ENCODE results near the gene SCGB1D2. TPM values are rescaled to one million over a fixed set of nuclear protein-coding genes. Genes with fewer than 3 reads are reported as not detected.

The SCGB1D2 gene
- total RNA-seq, 2 experiments from 2014 or later = not detected

- DNase-seq = no peak
- Mint-ChIP-seq H3K4me1 (peaks cover 13% of the 10 kb centered on the region), H3K36me3 (ENCODE audit: low read depth) (no peaks in the 10 kb centered on the region), H3K27ac (no peak overlapping the region), H3K4me3 (no peak overlapping the region), H3K9me3 (ENCODE audit: low read depth) (no peaks in the 10 kb centered on the region), H3K27me3 (peaks cover 14% of the 10 kb centered on the region)
- intact Hi-C loops (cut with DNase I, micrococcal nuclease) = no loop called here
- ChIA-PET CTCF (interaction anchor here (1.1 to 1.4 kb wide), 2 partner anchors 50 to 62 kb away, joined by 3 read pairs; no protein-coding TSS in a partner anchor), POLR2A (interaction anchor here (0.6 kb wide), 1 partner anchor 48 kb away, joined by 4 read pairs; no protein-coding TSS in a partner anchor)
- no peak for ATAC-seq
These were observed 18.4 kb downstream of the SCGB1D2 start for GRCh38 chr11:62260261-62260953.

- no peak overlapping the region for H3K4me3 Mint-ChIP-seq
- DNase-seq (no peak), ATAC-seq (peak; percentile 28)
- peaks cover 36% of the 10 kb centered on the region for H3K4me1 Mint-ChIP-seq
- intact Hi-C loops (cut with DNase I, micrococcal nuclease) = no loop called here
- CTCF ChIA-PET = interaction anchor here (0.6 to 1.1 kb wide), 4 partner anchors 21 to 1321 kb away, joined by 3 read pairs; no protein-coding TSS in a partner anchor
- H3K9me3 Mint-ChIP-seq (ENCODE audit: low read depth) = no peaks in the 10 kb centered on the region
- POLR2A ChIA-PET = interaction anchor here (0.6 kb wide), 1 partner anchor 120 kb away, joined by 3 read pairs; no protein-coding TSS in a partner anchor
- H3K27ac Mint-ChIP-seq = no peak overlapping the region
- H3K27me3 Mint-ChIP-seq = peaks cover 16% of the 10 kb centered on the region
- no peaks in the 10 kb centered on the region for H3K36me3 Mint-ChIP-seq (ENCODE audit: low read depth)
These were observed 22.0 kb downstream of the SCGB1D2 start for GRCh38 chr11:62264004-62264403.

DNA sequence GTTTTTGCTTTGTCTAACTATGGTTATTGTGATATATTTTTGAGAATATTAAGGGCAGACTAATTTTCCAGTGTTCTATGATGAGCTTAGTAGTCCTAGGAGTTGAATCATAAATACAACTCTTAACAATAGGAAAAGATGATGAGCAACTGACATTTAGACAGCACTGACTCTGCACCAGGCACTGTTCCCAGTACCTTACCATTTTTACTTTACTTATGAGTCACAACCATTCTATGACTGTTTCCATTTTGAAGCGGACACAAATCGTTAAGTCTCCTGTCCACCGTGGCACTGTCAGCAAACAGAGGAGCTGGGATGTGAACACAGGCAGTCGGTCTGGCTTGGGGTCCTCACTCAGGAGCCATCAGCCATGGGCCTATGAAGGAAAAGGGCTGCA, 24.5 kb downstream of the SCGB1D2 start:
- ChIA-PET CTCF (interaction anchor here (0.6 to 1.3 kb wide), 4 partner anchors 32 to 820 kb away, joined by 3 read pairs; no protein-coding TSS in a partner anchor), POLR2A (interaction anchor here (0.7 kb wide), 1 partner anchor 316 kb away, joined by 3 read pairs; no protein-coding TSS in a partner anchor)
- peak; percentile 88 for ATAC-seq
- Mint-ChIP-seq H3K4me3 (no peak overlapping the region), H3K27ac (peak overlapping the region; percentile 52), H3K9me3 (ENCODE audit: low read depth) (no peaks in the 10 kb centered on the region), H3K4me1 (peaks cover 36% of the 10 kb centered on the region), H3K27me3 (peaks cover 20% of the 10 kb centered on the region), H3K36me3 (ENCODE audit: low read depth) (no peaks in the 10 kb centered on the region)
- DNase-seq = peak; percentile 54
- intact Hi-C loops (cut with DNase I, micrococcal nuclease) = loop anchor here in 1 of 2 experiments (5.0 kb wide), 1 partner anchor 294 kb away; no protein-coding TSS in a partner anchor

GRCh38 chr11:62267050-62267449, 25.0 kb downstream of the SCGB1D2 start:
- DNase-seq = no peak
- H3K36me3 Mint-ChIP-seq (ENCODE audit: low read depth) = no peaks in the 10 kb centered on the region
- peak; percentile 27 for ATAC-seq
- CTCF ChIA-PET = interaction anchor here (0.6 to 1.3 kb wide), 3 partner anchors 32 to 821 kb away, joined by 3 read pairs; no protein-coding TSS in a partner anchor
- H3K4me1 Mint-ChIP-seq = peaks cover 36% of the 10 kb centered on the region
- no peaks in the 10 kb centered on the region for H3K9me3 Mint-ChIP-seq (ENCODE audit: low read depth)
- H3K27me3 Mint-ChIP-seq = peaks cover 19% of the 10 kb centered on the region
- peak overlapping the region; percentile 52 for H3K27ac Mint-ChIP-seq
- POLR2A ChIA-PET = no interaction called here
- intact Hi-C loops (cut with DNase I, micrococcal nuclease) = loop anchor here in 1 of 2 experiments (5.0 kb wide), 1 partner anchor 295 kb away; no protein-coding TSS in a partner anchor
- H3K4me3 Mint-ChIP-seq = no peak overlapping the region

DNA sequence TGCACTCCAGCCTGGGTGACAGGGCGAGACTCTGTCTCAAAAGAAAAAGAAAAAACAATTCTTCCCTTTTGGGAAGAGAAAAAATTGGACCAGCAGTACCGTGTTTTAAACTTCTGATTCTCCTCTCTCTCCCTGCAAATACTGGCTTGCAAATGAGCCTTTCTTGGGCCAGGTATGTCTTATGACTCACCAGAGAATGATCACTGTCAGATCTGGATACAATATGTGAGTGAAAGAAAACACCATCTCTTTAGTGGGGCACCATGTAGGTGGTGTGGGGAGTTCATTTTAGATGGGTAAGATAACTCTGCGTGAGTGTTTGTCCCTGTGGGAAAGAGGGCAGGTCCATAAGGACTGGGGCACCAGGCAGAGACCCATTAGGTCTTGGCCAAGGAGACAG, 25.5 kb downstream of the SCGB1D2 start:
- peak; percentile 31 for ATAC-seq
- no peaks in the 10 kb centered on the region for H3K9me3 Mint-ChIP-seq (ENCODE audit: low read depth)

GRCh38 chr11:62269654-62270278, 27.7 kb downstream of the SCGB1D2 start, which contains the start of gene SCGB2A2:
SCGB2A2 (plus strand) TSS chr11:62270158; CDS start chr11:62270217, 59 bp downstream.
- CTCF ChIA-PET = no interaction called here
- intact Hi-C loops (cut with DNase I, micrococcal nuclease) = loop anchor here in 1 of 2 experiments (5.0 kb wide), 1 partner anchor 297 kb away; no protein-coding TSS in a partner anchor
- DNase-seq = no peak
- Mint-ChIP-seq H3K27me3 (peaks cover 14% of the 10 kb centered on the region), H3K27ac (no peak within 1 kb of the TSS), H3K4me1 (peaks cover 25% of the 10 kb centered on the region), H3K36me3 (ENCODE audit: low read depth) (no peaks in the 10 kb centered on the region), H3K9me3 (ENCODE audit: low read depth) (no peaks in the 10 kb centered on the region), H3K4me3 (no peak within 1 kb of the TSS)
- POLR2A ChIA-PET = no interaction called here
- ATAC-seq = no peak

More for the DNA sequence above, 25.5 kb downstream of the SCGB1D2 start:
- peaks cover 36% of the 10 kb centered on the region for H3K4me1 Mint-ChIP-seq
- H3K4me3 Mint-ChIP-seq = no peak overlapping the region
- ChIA-PET CTCF (interaction anchor here (0.7 kb wide), 1 partner anchor 33 kb away, joined by 3 read pairs; no protein-coding TSS in a partner anchor), POLR2A (no interaction called here)
- intact Hi-C loops (cut with DNase I, micrococcal nuclease) = loop anchor here in 1 of 2 experiments (5.0 kb wide), 1 partner anchor 295 kb away; no protein-coding TSS in a partner anchor
- no peak for DNase-seq
- H3K27ac Mint-ChIP-seq = no peak overlapping the region
- H3K36me3 Mint-ChIP-seq (ENCODE audit: low read depth) = no peaks in the 10 kb centered on the region
- H3K27me3 Mint-ChIP-seq = peaks cover 19% of the 10 kb centered on the region

GRCh38 chr11:62273284-62273683, 31.2 kb downstream of the SCGB1D2 start:
- DNase-seq = no peak
- Mint-ChIP-seq H3K27me3 (peaks cover 17% of the 10 kb centered on the region), H3K4me3 (no peak overlapping the region), H3K4me1 (peaks cover 2% of the 10 kb centered on the region), H3K27ac (no peak overlapping the region), H3K9me3 (ENCODE audit: low read depth) (no peaks in the 10 kb centered on the region), H3K36me3 (ENCODE audit: low read depth) (no peaks in the 10 kb centered on the region)
- ChIA-PET CTCF (interaction anchor here (0.7 to 1.2 kb wide), 2 partner anchors 101 to 1100 kb away, joined by 3 to 4 read pairs; no protein-coding TSS in a partner anchor), POLR2A (no interaction called here)
- intact Hi-C loops (cut with DNase I, micrococcal nuclease) = no loop called here
- no peak for ATAC-seq

GRCh38 chr11:62273789-62274275, 31.8 kb downstream of the SCGB1D2 start:
- DNase-seq (no peak), ATAC-seq (no peak)
- ChIA-PET CTCF (no interaction called here), POLR2A (no interaction called here)
- H3K27ac Mint-ChIP-seq = no peak overlapping the region
- intact Hi-C loops (cut with DNase I, micrococcal nuclease) = no loop called here
- peaks cover 13% of the 10 kb centered on the region for H3K27me3 Mint-ChIP-seq
- H3K36me3 Mint-ChIP-seq (ENCODE audit: low read depth) = no peaks in the 10 kb centered on the region
- no peak overlapping the region for H3K4me3 Mint-ChIP-seq
- H3K4me1 Mint-ChIP-seq = no peaks in the 10 kb centered on the region
- no peaks in the 10 kb centered on the region for H3K9me3 Mint-ChIP-seq (ENCODE audit: low read depth)

DNA sequence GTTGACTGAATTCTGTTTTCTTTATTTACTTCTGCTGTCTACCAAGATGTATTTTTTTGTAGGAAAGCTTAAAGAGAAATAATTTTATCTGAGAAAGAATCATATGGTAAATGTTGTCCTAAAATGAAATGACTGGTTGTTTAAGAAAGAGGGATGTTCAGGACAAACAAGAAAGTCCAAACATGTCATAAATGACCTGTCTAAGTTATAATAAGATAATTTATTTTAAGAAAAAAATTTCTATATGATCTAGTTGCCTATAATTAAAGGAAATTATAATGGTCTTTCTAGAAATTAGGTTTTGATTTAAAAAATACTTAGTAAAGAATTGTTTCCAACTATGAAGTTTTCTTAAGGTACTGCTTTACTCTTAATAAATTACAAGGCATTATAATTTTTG, 38.4 kb downstream of the SCGB1D2 start:
- DNase-seq (no peak), ATAC-seq (no peak)
- intact Hi-C loops (cut with DNase I, micrococcal nuclease) = no loop called here
- no peak overlapping the region for H3K4me3 Mint-ChIP-seq
- H3K27ac Mint-ChIP-seq = no peak overlapping the region
- no peaks in the 10 kb centered on the region for H3K36me3 Mint-ChIP-seq (ENCODE audit: low read depth)
- ChIA-PET POLR2A (interaction anchor here (0.7 kb wide), 1 partner anchor 13 kb away, joined by 3 read pairs; no protein-coding TSS in a partner anchor), CTCF (no interaction called here)
- H3K4me1 Mint-ChIP-seq = no peaks in the 10 kb centered on the region
- H3K27me3 Mint-ChIP-seq = peaks cover 12% of the 10 kb centered on the region
- no peaks in the 10 kb centered on the region for H3K9me3 Mint-ChIP-seq (ENCODE audit: low read depth)
